HG03175 (cell line): Measurements from ENCODE around the gene HIC2.
"Not testable (repeated sequence)": the region's sequence is repeated elsewhere in the genome, so short reads cannot be mapped to it uniquely, and the experiment has no call there.

Experiments
- ATAC-seq: cut with Tn5 transposase; IDR thresholded peaks from one replicate; pipeline ENCODE4 v1.9.1; 2021; ENCODE audit warnings: mild to moderate bottlenecking, moderate library complexity; ENCODE audit not compliant: unreplicated experiment

The HIC2 gene

GRCh38 chr22:21417227-21417746 lies at the start of gene HIC2:
Gene HIC2 (plus strand): TSS chr22:21417371. CDS start chr22:21442832, 25,461 bp downstream.
- peak; percentile 71 for ATAC-seq

DNA sequence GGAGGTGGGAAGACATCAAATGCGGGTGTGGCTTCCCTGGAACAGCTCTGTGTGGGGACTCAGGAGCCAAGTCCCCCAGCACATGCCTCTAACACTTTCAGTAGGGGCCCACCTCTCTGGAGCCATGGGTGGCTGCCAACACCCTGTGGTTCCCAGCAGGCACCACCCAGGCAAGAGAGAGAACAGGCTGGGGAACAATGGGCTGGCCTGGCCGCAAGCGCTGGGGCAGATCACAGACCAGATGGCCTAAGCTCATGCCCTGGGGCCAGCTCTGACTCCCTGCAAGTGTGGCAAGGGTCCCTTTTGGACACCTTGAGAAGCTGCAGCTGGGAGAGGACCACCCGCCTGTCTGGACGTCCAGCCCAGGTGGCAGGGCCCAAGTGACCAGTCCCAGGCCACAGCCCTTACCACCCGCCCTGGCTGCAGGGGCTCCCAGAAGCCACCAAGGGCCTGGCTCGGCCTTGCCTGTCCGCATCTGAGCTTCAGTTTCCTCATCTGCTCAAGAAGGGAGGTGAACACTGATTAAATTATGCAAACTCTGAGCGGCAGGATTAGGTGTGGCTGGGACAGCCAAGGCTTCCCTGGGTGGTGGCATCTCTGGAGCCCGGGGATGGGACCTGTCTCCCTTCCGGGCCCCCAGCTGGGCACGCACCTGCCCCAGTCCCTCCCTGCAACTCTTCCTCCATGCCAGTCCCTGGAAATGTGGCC lies 48.4 kb upstream of the HIC2 start:
- ATAC-seq: not testable (repeated sequence)

DNA sequence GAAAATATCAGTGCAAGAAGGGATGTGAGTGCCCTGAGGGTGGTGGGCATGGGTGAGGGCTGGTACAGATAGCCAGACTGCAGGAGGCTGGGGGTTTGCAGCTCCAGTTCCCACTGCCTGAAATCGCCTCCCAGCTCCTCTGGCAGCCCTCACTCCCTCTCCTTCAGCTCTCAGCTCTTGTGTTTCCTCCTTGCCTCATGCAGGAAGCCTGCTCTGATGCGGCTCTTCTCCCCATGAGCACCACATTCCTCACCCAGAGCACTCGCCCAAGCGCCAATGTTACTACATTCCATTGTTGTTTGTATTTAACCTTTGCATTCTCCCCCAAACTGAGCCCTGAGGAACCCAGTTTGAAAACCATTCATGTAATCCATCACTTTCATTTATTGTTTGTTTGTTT lies 41.3 kb upstream of the HIC2 start:
- ATAC-seq: not testable (repeated sequence)

DNA sequence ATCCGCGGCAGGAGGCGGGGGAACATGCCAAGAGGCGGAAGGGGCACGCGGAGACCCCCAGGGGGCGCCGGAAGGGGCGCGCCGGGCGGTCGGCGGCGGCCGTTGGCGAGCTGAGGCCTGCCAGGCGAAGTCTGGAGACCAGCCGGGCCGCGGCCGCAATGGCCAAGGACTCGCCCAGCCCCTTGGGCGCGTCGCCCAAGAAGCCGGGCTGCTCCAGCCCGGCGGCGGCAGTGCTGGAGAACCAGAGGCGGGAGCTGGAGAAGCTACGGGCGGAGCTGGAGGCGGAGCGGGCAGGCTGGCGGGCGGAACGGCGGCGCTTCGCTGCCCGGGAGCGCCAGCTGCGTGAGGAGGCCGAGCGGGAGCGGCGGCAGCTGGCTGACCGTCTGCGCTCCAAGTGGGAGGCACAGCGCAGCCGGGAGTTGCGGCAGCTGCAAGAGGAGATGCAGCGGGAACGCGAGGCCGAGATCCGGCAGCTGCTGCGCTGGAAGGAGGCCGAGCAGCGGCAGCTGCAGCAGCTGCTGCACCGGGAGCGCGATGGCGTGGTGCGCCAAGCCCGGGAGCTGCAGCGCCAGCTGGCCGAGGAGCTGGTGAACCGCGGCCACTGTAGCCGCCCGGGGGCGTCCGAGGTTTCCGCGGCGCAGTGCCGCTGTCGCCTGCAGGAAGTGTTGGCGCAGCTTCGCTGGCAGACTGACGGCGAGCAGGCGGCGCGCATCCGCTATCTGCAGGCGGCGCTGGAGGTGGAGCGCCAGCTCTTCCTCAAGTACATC lies 33.3 kb upstream of the HIC2 start, which contains the start of gene RIMBP3B:
Gene RIMBP3B (plus strand): TSS at position 51 of the 767 bp plus-strand sequence. CDS start 108 bp downstream, at position 159.
- ATAC-seq: peak; percentile 52

GRCh38 chr22:21384468-21385357 lies 32.5 kb upstream of the HIC2 start:
- ATAC-seq: peak; percentile 34

DNA sequence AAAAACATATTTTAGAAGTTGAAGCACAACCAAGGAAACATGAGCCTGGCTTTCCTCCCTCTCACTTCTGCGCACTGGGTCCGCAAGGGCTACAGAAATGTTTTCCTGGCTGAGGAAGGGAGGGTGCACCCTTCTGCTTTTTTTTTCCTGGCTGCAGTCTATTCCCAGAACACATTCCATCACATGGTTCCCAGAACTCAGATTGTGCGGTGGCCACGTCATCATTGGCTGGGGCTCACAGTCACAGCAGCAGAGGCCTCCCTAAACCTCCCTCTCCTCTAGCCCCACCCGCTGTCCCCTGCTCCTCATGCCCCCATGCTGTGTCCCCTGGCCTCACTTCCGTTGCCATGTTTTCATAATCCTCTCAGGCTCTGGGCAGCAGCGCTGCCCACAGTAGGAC lies 27.7 kb upstream of the HIC2 start:
- ATAC-seq: not testable (repeated sequence)

DNA sequence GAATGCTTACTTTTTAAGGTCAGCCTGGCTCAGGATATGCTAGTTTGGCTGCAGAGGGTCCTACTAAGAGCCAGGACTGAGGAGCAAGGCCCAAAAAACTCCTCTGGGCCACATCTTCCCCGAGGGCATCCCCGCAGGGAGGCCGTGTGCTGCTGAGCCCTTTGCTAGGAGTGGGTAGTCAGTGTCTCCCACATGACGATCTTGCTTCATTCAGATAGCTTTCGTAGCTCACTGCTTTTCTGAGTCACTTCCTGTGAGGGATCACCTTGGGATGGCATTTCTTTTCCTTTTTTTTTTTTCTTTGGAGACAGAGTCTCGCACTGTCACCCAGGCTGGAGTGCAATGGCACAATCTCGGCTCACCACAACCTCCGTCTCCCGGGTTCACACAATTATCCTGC lies 27.2 kb upstream of the HIC2 start:
- ATAC-seq: not testable (repeated sequence)

DNA sequence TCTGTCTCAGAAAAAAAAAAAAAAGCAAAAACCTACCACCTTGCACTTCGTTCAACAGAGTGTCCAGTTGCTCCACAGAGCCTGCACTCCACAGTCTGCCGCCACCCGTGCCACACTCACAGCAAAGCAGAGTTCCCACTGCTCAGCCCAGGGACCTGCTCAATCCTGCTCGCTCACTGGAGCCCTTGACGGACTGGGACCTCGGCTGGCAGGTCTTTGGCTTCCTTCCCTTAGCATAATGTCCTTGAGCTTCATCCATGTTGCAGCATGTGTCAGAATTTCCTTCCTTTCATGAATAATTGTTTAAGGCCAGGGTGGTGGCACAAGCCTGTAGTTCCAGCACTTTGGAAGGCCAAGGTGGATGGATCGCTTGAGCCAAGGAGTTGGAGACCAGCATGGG lies 22.6 kb upstream of the HIC2 start:
- ATAC-seq: not testable (repeated sequence)

DNA sequence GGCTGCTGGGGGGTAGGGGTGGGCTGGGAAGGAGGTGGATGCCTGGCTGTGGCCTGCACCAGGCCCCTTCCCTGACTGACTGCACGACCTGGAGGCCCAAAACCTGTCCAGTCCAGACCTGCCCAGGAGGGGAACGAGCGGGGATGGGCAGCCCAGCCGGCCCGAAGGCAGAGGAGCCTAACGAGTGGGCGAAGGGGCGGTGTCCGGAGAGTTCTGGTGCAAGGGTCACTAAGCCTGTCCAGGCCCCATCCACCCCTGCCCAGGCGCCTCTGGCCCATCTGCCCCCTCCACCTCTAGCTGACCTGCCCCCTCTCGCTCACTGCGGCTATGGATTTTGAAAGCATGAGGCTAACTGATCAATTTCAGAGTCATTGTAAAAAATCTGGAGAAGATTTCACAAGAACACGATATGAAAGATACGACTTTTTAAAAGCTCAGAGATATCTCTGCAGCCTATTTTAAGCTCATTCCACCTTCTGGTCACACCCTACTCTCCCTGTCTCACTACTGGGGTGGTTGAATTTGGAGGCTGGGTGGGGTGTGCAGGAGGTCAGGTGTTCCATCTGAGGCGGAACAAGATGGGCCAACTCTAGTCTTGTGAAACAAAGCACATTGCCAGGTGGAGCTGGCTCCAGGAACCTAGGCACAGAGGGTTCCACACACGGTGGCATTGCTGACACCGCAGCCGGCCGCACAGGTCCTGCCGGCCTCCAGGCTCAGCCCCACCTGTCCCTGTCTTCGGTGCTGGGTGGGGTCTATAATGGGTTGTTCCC lies 15.8 kb upstream of the HIC2 start:
- not testable (repeated sequence) for ATAC-seq

GRCh38 chr22:21402763-21403314 lies 14.3 kb upstream of the HIC2 start:
- not testable (repeated sequence) for ATAC-seq

DNA sequence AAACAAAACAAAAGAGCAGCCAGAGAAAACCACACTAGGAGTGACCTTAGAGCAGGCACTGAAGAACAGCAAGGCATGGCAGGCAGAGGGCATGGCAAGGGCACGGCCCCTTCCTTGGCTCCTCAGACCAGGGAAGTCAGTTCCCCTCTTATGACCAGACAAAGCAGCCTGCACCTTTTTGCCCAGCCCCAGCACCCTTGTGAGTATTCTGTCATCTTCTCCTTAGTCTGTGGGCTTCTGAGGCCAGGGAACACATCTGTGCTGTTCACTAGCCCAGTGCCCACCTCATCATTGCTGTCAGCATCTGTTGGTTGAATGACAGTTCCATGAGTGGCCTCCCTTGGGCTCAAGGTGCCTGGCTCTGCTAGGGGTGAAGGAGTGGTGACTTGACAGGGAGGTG lies 10.0 kb upstream of the HIC2 start:
- not testable (repeated sequence) for ATAC-seq

- not testable (repeated sequence) for ATAC-seq
Measured at GRCh38 chr22:21407792-21408191, 9.4 kb upstream of the HIC2 start.

- not testable (repeated sequence) for ATAC-seq
Measured at GRCh38 chr22:21416375-21416774, 796 bp upstream of the HIC2 start.

DNA sequence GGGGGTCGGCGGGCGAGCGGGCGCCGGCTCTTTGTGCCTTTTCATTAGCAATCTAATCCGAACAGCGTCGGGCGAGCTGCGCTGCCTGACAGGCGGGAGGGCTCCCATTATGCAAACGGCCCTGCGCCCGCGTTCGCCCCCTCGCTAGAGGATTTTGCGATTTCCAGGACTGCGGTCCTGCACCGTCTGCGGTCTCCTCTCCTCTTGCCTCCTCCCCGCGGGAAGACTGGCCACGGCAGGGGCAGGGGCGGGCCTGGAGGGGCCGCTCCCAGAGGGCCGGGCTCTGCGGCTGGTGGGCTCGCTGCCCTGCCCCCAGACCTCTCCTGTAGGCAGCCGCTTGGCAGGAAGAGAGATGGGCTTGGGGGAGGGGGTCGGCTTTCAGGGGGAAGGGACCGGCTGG lies 682 bp downstream of the HIC2 start:
- peak; percentile 14 for ATAC-seq

DNA sequence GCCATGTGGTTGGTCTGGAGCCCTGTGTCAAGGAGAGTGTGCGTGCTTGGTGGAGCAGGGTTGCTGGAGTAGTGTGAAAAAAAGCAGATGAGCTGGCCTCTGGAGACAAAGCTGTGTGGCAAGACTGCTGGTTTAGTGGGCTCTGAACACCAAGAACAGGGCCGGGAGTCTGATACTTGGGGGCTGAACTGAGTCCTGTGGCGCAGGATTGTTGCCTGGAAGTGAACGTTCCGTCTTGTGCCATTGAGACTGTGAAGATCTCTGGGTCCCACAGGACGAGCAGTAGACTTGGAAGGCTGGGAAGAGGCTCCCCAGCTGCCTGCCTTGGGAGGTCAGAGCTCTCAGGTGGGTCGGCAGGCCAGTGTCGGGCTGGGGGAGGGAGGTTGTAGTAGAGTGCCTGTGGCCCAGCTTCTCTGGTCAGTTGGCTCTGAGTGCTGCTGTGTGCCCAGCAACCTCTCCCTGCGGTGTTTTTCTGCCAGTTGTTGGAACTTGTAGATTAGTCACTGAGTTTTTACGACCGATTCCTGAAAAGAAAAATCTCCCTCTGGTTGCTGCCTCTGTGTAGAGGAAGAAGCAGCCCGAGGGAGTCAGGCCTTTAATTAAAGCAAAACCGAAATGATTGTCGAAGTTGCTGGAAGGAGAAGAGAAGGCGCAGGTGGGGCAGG lies 1.9 kb downstream of the HIC2 start:
- ATAC-seq: not testable (repeated sequence)

GRCh38 chr22:21420180-21420763 lies 3.1 kb downstream of the HIC2 start:
- ATAC-seq: not testable (repeated sequence)

DNA sequence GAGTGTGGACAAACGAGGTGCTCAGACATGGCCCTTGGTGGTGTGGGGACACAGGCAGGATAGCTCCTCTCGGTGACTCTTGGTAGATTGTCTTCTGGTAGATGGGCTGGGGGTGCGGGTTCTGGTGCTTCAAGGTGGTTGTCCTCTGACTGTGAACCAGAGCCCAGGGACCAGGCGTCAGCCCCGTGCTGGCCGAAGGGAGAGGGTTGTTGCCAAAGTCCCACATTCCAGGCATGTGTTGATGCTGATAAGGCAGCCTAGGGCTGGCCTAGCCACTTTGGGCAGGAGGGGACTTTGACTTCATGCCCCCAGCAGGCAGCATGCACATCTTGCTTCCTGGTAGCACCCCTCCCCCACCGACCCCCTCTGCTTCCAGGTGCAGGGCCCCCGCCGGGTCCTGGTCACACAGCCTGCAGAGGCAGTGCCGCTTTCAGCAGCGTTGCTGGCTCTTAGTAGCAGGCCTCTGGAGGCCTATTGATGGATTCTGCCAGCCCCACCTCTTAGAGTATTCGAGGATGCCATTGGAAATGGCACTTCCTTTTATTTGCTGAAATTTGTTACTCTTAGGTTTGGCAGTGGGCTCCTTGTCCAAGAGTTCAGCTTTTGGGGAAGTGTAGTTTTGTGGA lies 7.0 kb downstream of the HIC2 start:
- not testable (repeated sequence) for ATAC-seq
